Spleen (tissue), 11 donors: Measurements from ENCODE around the gene XPNPEP2. TPM values are rescaled to one million over a fixed set of nuclear protein-coding genes. Genes with fewer than 3 reads are reported as not detected.

Experiments
- DNase-seq: peaks from one replicate; pipeline ENCODE4 v3.0.0-alpha.2; 2020
- H3K27ac ChIP-seq, 8 donors: fragments of 200-600 bp; sonication (generic) in 7 of 8; 1 replicate in 4 of 8; 2 replicates in 4 of 8; pipeline versions ENCODE4 v1.5.0 to v1.8.0; 2016 to 2021; ENCODE audit warnings: inconsistent platforms in 4 of 8, mild to moderate bottlenecking in 4 of 8, moderate library complexity in 1 of 8
- H3K27me3 ChIP-seq, 7 donors: fragments of 200-600 bp; sonication (generic) in 6 of 7; replicated peaks in 1 of 7; 1 replicate in 4 of 7; 2 replicates in 3 of 7; pipeline versions ENCODE4 v1.5.0 to v1.8.0; 2016 to 2021; ENCODE audit warnings: inconsistent platforms in 3 of 7, mild to moderate bottlenecking in 1 of 7
- H3K36me3 ChIP-seq, 6 donors: fragments of 200-600 bp; sonication (generic) in 5 of 6; 1 replicate in 4 of 6; 2 replicates in 2 of 6; pipeline versions ENCODE4 v1.5.0 to v1.8.0; 2016 to 2021; ENCODE audit warnings: inconsistent platforms in 2 of 6
- H3K4me1 ChIP-seq, 6 donors: fragments of 200-600 bp; sonication (generic) in 5 of 6; 1 replicate in 3 of 6; 2 replicates in 3 of 6; pipeline versions ENCODE4 v1.5.0 to v1.8.0; 2016 to 2021; ENCODE audit warnings: inconsistent platforms in 3 of 6
- H3K4me3 ChIP-seq, 8 donors: fragments of 200-600 bp; sonication (generic) in 7 of 8; 1 replicate in 4 of 8; 2 replicates in 4 of 8; pipeline versions ENCODE4 v1.5.0 to v1.8.0; 2016 to 2021; ENCODE audit warnings: inconsistent platforms in 4 of 8, mild to moderate bottlenecking in 4 of 8, moderate library complexity in 2 of 8
- H3K9me3 ChIP-seq, 8 donors: fragments of 200-600 bp; sonication (generic) in 7 of 8; 1 replicate in 4 of 8; 2 replicates in 4 of 8; pipeline versions ENCODE4 v1.5.0 to v1.8.0; 2016 to 2021; ENCODE audit warnings: inconsistent platforms in 4 of 8
- CTCF ChIP-seq, 11 experiments: fragments of 200-600 bp in 7 of 11; fragments of 450-650 bp in 4 of 11; sonication (generic) in 4 of 11; IDR thresholded peaks in 8 of 11; conservative IDR thresholded peaks in 3 of 11; 1 replicate in 7 of 11; 2 replicates in 4 of 11; pipeline versions ENCODE4 v1.4.0 to v1.8.0; 2016 to 2021; ENCODE audit warnings: antibody characterized with exemption in 11 of 11, inconsistent platforms in 4 of 11, mild to moderate bottlenecking in 1 of 11
- POLR2A ChIP-seq, 3 donors: fragments of 450-650 bp; IDR thresholded peaks; one replicate each; pipeline ENCODE4 v1.5.1; 2017; ENCODE audit warnings: antibody characterized with exemption in 3 of 3, mild to moderate bottlenecking in 1 of 3
- POLR2AphosphoS5 ChIP-seq, 3 donors: sonication (generic); formaldehyde crosslinking; IDR thresholded peaks; one replicate each; pipeline ENCODE4 v1.5.1; 2017; ENCODE audit warnings: antibody characterized with exemption in 3 of 3
- WGBS, 5 donors: extraction: QIAGEN DNeasy Blood & Tissue Kit in 3 of 5; methylation state at CpG; one replicate each; pipeline versions ENCODE4 v1.1.5 to v1.1.7; 2013 to 2018; 5-methylcytosine and 5-hydroxymethylcytosine counted together
- intact Hi-C: fragments of 100-400 bp; cut with DNase I; formaldehyde crosslinking; loops from one replicate; pipeline ENCODE4 v1.15.0; 2023; ENCODE audit warnings: low total_unique reads
- polyA plus RNA-seq, 3 donors: library from polyadenylated mRNA; stranded (reverse); fragments of 200-250 nt; gene quantifications; one replicate each; pipeline ENCODE4 v1.2.1, GENCODE V29; 2013
- total RNA-seq, 7 donors: library from RNA; depleted of rRNA in 3 of 7; stranded (reverse); fragments of >200 nt in 3 of 7; fragmentation: NEBNext Ultra II Directional in 4 of 7; extraction: Animal tissue kit (Norgen Biotek cat#: 25700) in 4 of 7; gene quantifications; one replicate each; pipeline versions ENCODE4 v1.1.0 to v1.2.1, GENCODE V29; 2016 to 2021
- donor health status: healthy with polysubstance abuse.
- donor health status: DM: no; HTN: no; CAD: no; lungs with moderate emphysema.
- donor health status: DM: no; HTN: no; CAD: no.
- donor health status: Bipolar disorder and iron deficiency.
- donor health status: healthy.
- donor health status: DM: no; HTN: no; CAD: no.
- donor health status: DM: yes; HTN: yes; CAD: no.

The XPNPEP2 gene
- total and polyA plus RNA-seq, 10 donors: 0.09 to 0.74 (median 0.21) TPM

- H3K4me3 ChIP-seq: no peak overlapping the region
- no peak for DNase-seq
- 75 to 93% (median 81%) methylated on average over 2 to 8 of the region's 8 CpGs for WGBS, 5 donors
These were observed 37.1 kb upstream of the XPNPEP2 start for GRCh38 chrX:129701624-129702069.

GRCh38 chrX:129704491-129704890 lies 34.3 kb upstream of the XPNPEP2 start:
- WGBS, 5 donors: 62 to 90% (median 70%) methylated on average over 1 to 2 of the region's 2 CpGs
- TF ChIP-seq CTCF (IDR thresholded peaks at IDR 0.05 in 8 of 11, conservative IDR thresholded peaks at IDR 0.05 in 3 of 11) (no peak), POLR2AphosphoS5 (IDR thresholded peaks at IDR 0.05) (no peak), POLR2A (IDR thresholded peaks at IDR 0.05) (no peak)
- Histone ChIP-seq H3K27me3 (no peaks in the 10 kb centered on the region), H3K4me1 (no peaks in the 10 kb centered on the region), H3K9me3 (peaks cover 0 to 7% (median 0%) of the 10 kb centered on the region in 8 donors), H3K27ac (no peak overlapping the region), H3K4me3 (no peak overlapping the region), H3K36me3 (no peaks in the 10 kb centered on the region)
- intact Hi-C loops: no loop called here
- DNase-seq: no peak

More at GRCh38 chrX:129701624-129702069, 37.1 kb upstream of the XPNPEP2 start:
- no peaks in the 10 kb centered on the region for H3K36me3 ChIP-seq
- intact Hi-C loops: no loop called here
- no peaks in the 10 kb centered on the region for H3K27me3 ChIP-seq
- no peak overlapping the region for H3K27ac ChIP-seq
- TF ChIP-seq CTCF (IDR thresholded peaks at IDR 0.05 in 8 of 11, conservative IDR thresholded peaks at IDR 0.05 in 3 of 11): no peak
- TF ChIP-seq POLR2A (IDR thresholded peaks at IDR 0.05): no peak
- TF ChIP-seq POLR2AphosphoS5 (IDR thresholded peaks at IDR 0.05): no peak
- no peaks in the 10 kb centered on the region for H3K4me1 ChIP-seq
- no peaks in the 10 kb centered on the region for H3K9me3 ChIP-seq

- H3K9me3 ChIP-seq: peaks cover 0 to 7% (median 0%) of the 10 kb centered on the region in 8 donors
- H3K36me3 ChIP-seq: no peaks in the 10 kb centered on the region
- H3K4me3 ChIP-seq: no peak overlapping the region
- TF ChIP-seq CTCF (IDR thresholded peaks at IDR 0.05 in 8 of 11, conservative IDR thresholded peaks at IDR 0.05 in 3 of 11) (no peak), POLR2AphosphoS5 (IDR thresholded peaks at IDR 0.05) (no peak), POLR2A (IDR thresholded peaks at IDR 0.05) (no peak)
- H3K4me1 ChIP-seq: no peaks in the 10 kb centered on the region
- no peaks in the 10 kb centered on the region for H3K27me3 ChIP-seq
- intact Hi-C loops: no loop called here
- H3K27ac ChIP-seq: no peak overlapping the region
- DNase-seq: no peak
- WGBS, 5 donors: 63 to 96% (median 77%) methylated on average over 2 to 4 of the region's 4 CpGs
These were observed 33.3 kb upstream of the XPNPEP2 start for GRCh38 chrX:129705377-129705925.

GRCh38 chrX:129705988-129706387 lies 32.8 kb upstream of the XPNPEP2 start:
- TF ChIP-seq POLR2A (IDR thresholded peaks at IDR 0.05) (no peak), CTCF (IDR thresholded peaks at IDR 0.05 in 8 of 11, conservative IDR thresholded peaks at IDR 0.05 in 3 of 11) (no peak), POLR2AphosphoS5 (IDR thresholded peaks at IDR 0.05) (no peak)
- no peak for DNase-seq
- Histone ChIP-seq H3K9me3 (peaks cover 0 to 7% (median 0%) of the 10 kb centered on the region in 8 donors), H3K4me1 (no peaks in the 10 kb centered on the region), H3K36me3 (no peaks in the 10 kb centered on the region), H3K27me3 (no peaks in the 10 kb centered on the region), H3K27ac (no peak overlapping the region), H3K4me3 (no peak overlapping the region)
- WGBS, 5 donors: 63 to 90% (median 73%) methylated on average over 3 to 4 of the region's 4 CpGs
- intact Hi-C loops: no loop called here
